Measurements from ENCODE around the gene ORAI1.

ORAI1 gene

DNA sequence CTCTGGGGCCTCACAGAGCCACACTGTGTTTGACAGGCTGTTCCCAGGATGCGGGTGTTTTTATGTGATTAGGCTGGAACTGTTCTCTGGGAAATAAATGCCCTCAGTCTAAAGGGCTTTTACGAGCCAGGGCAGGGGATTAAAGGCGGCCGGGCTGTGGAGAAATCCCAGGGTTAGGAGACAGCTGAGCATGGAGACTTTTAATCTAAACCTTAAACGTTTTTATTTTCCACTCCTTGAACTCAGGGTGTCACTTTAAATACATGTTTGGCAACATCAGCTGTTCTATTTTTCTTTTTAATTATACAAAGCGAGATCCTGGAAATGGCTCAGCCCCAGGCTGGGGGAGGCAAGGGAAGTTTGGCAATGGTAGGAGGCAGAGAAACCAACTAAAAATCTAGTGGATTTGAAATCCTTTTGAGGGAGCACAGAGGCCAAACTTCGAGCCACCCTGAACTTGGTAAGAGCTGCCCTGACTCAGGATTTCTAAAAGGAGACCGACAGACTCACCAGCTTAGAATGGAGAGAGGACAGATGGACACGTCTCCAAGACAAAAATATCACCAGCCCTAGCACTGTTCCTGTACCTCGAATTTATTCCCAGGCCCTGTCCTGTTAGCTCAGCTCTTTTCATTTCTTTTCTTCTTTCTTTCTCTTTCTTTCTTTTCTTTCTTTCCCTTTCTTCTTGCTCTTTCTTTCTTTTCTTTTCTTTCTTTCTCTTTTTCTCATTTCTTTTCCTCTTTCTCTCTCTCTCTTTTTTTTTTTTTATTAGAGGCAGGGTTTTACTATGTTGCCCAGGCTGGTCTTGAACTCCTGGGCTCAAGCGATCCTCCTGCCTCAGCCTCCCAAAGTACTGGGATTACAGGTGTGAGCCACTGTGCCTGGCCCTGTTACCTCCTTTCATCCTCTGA, 15.8 kb upstream of the ORAI1 start:
- FAIRE-seq (no peak), DNase-seq (ENCODE audit: insufficient read length, low spot score) (peak; percentile 59)

DNA sequence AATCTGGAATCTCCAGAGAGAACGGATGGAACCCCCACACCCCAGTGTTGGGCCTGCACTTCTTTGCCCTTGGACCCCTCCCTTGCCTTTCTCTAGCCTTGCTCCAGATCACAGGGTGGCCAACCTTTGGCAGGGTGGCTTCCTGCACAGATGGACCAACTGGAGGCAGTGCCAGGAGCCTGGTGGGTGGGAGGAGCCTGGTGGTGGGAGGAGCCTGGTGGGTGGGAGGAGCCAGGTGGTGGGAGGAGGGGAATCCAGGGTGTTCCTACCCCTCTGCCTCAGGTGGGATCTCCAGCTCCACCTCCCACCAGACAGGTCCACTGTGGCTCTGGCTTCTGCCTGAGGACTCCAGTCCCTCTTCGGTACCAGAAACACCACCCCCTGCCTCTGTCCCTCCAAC, 15.0 kb upstream of the ORAI1 start:
- TF ChIP-seq, protein P1, sequence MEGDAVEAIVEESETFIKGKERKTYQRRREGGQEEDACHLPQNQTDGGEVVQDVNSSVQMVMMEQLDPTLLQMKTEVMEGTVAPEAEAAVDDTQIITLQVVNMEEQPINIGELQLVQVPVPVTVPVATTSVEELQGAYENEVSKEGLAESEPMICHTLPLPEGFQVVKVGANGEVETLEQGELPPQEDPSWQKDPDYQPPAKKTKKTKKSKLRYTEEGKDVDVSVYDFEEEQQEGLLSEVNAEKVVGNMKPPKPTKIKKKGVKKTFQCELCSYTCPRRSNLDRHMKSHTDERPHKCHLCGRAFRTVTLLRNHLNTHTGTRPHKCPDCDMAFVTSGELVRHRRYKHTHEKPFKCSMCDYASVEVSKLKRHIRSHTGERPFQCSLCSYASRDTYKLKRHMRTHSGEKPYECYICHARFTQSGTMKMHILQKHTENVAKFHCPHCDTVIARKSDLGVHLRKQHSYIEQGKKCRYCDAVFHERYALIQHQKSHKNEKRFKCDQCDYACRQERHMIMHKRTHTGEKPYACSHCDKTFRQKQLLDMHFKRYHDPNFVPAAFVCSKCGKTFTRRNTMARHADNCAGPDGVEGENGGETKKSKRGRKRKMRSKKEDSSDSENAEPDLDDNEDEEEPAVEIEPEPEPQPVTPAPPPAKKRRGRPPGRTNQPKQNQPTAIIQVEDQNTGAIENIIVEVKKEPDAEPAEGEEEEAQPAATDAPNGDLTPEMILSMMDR (IDR thresholded peaks at IDR 0.05; ENCODE audit: insufficient read depth, missing control alignments) = no peak
- DNase-seq (ENCODE audit: insufficient read length, low spot score) (no peak), FAIRE-seq (no peak)

More for the DNA sequence above, 15.8 kb upstream of the ORAI1 start:
- TF ChIP-seq, protein P1 (IDR thresholded peaks at IDR 0.05; ENCODE audit: insufficient read depth, missing control alignments) = no peak

DNA sequence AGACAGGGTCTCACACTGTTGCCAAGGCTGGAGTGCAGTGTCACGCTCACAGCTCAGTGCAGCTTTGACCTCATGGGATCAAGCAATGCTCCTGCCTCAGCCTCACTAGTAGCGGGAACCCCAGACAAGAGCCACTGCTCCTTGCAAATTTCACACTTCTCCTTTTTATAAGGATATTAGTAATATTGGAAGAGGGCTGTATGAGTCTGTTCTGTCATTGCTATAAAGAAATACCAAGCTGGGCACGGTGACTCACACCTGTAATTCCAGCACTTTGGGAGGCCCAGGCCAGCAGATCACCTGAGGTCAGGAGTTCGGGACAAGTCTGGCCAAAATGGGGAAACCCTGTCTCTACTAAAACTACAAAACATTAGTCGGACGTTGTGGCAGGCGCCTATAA, 12.9 kb upstream of the ORAI1 start:
- TF ChIP-seq, protein P1 (IDR thresholded peaks at IDR 0.05; ENCODE audit: insufficient read depth, missing control alignments) = no peak

DNA sequence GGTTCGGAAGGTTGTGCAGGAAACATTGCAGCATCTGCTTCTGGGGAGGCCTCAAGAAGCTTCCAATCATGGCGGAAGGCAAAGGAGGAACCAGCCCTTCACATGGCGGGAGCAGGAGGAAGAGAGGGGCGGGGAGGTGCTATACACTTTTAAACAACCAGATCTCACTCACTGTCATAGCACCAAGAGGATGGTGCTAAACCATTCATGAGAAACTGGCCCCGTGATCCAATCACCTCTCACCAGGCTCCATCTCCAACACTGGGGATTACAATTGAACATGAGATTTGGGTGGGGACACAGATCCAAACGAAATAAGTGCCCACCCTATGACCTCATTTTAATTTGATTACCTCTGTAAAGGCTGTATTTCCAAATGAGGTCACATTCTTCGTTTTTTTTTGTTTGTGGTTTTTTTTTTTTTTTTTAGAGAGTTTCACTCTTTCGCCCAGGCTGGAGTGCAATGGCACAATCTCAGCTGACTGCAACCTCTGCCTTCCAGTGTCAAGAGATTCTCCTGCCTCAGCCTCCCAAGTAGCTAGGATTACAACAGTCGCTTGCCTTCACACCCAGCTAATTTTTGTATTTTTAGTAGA, 11.4 kb upstream of the ORAI1 start:
- DNase-seq (ENCODE audit: insufficient read length, low spot score) (no peak), FAIRE-seq (no peak)
- TF ChIP-seq, protein P1 (IDR thresholded peaks at IDR 0.05; ENCODE audit: insufficient read depth, missing control alignments) = no peak

More for the DNA sequence above, 12.9 kb upstream of the ORAI1 start:
- DNase-seq (ENCODE audit: insufficient read length, low spot score) (no peak), FAIRE-seq (no peak)

DNA sequence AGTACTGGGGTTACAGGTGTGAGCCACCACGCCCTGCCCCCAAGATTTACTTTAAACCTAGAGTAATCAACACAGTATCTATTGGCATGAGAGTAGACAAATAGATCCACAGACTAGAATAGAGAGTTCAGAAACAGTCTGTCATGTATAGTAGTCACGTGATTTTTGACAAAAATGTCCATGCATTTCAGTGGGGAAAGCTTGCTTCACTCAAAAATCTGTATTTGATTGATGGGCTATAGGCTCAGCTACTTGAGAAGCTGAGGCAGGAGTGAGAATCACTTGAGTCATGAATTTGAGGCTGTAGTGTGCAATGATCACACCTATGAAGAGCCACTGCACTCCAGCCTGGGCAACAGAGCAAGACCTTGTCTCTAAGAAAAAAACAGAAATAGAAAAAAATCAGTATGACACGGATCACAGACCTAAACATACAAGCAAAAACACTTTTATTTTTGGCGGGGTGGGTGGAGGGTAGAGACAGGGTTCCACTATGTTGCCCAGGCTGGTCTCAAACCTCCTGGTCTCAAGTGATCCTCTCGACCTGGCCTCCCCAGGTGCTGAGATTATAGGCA, 7.6 kb upstream of the ORAI1 start:
- FAIRE-seq (no peak), DNase-seq (ENCODE audit: insufficient read length, low spot score) (no peak)
- TF ChIP-seq, protein P1 (IDR thresholded peaks at IDR 0.05; ENCODE audit: insufficient read depth, missing control alignments) = no peak

DNA sequence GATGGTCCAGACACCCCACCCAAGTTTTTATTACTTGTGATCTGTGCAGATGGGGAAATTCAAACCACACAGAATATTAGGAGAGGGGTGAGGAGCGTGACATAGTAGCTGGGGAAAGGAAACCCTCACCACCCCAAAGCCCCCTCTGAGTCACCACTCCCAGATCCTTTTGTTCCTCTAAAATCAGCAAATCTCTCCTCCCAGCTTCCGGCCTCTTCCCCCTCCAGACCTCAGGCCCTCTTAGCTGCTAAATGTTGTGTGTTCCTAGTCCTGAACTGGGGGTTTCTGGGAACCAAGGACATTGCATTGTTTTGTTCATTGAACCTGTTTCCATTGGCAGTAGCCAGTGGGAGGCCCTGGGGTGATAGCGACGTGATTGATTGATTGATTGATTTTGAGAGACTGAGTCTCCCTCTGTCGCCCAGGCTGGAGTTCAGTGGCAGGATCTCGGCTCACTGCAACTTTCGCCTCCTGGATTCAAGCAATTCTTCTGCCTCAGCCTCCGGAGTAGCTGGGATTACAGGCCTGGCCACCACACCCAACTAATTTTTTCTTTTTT, 5.9 kb upstream of the ORAI1 start:
- FAIRE-seq (no peak), DNase-seq (ENCODE audit: insufficient read length, low spot score) (no peak)
- TF ChIP-seq, protein P1 (IDR thresholded peaks at IDR 0.05; ENCODE audit: insufficient read depth, missing control alignments) = no peak
